NCI-H1417 (cell line): ENCODE results near the gene CFAP251.

ENCODE experiments used
- DNase-seq, 3 experiments: peaks; one replicate each; lab custom pipeline; 2025; lab: John Stamatoyannopoulos, UW

The CFAP251 gene

GRCh38 chr12:122004633-122005071, 86.3 kb downstream of the CFAP251 start:
- no peak for DNase-seq

DNA sequence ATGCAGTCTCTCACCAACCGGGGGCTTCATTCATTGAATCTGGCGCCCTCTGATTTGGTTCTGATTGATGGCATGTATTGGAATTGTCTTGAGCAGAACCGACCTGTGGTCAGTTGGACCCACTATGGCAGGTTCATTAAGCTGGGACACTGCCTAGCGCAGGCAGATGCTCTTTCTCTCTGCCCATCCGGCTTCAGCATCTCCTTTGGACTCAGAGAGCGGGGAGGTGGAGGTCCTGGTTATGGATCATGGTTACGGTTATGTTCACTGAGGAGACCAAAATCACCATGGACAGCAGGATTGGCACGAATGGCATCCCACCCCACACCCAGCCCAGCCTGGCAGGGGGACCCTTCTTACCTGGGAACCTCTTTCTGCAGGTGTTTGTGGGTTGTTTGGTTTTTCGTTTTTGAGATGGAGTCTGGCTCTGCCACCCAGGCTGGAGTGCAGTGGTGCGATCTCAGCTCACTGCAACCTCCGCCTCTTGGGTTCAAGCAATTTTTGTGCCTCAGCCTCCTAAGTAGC, 86.9 kb downstream of the CFAP251 start:
- no peak for DNase-seq

GRCh38 chr12:122006186-122006926, 88.0 kb downstream of the CFAP251 start:
- no peak for DNase-seq

- DNase-seq, result no peak
Observed at GRCh38 chr12:122009741-122010140, 91.3 kb downstream of the CFAP251 start.

- no peak for DNase-seq
Observed at GRCh38 chr12:122012184-122012583, 93.8 kb downstream of the CFAP251 start.

- DNase-seq, result no peak
Observed at GRCh38 chr12:122013136-122013535, 94.7 kb downstream of the CFAP251 start.

DNA sequence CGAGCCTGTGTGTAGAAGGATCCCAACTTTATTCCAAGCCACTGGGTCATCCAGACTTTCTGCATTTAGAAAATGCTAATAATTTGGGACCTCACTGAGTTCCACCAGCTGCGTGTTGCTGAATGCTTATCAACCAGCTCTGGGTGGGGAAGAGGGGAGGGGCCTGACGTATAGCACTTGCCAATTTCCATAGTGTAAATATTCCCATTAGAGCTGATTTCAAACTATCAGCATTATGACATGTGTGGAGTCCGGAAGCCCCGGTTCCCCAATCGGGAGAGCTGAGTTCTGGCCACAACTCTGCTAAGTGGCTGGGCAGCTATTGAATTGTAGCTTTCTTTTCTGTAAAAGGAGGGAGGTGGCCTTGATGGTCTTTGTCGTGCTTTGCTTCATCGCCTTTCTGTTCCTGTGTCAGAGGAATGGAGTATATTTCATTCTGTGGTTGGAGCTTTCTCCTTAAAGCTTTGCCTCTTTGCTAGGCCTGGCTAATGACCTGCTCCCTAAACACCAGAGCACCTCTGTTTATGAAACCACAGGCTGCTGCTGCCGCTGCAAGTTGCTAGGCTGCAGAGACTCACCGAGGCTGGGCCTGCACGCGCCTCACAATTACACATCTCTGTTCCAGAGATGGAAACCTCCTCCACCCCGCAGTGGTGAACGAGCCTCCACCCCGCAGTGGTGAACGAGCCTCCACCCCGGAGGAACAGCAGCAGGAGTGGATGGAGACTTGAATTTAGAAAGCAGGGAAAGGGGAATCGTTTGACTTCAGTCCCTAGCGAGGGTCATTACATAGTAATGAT, 95.6 kb downstream of the CFAP251 start:
- DNase-seq, result peak in 2 of 3 experiments; percentile 16 to 24

DNA sequence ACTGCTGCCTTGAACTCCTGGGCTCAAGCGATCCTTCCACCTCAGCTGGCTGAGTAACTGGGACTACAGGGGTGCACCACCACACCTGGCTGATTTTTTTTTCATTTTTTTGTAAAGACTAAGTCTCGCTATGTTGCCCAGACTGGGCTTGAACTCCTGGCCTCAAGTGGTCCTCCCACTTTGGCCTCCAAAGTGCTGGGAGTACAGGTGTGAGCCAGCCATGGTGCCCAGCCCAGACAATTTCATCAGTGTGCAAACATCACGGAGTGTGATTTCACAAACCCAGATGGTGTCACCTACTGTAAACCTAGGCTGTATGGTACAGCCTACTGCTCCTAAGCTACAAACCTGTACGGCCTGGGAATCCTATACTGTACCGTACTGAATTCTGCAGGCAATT, 96.4 kb downstream of the CFAP251 start:
- DNase-seq, result no peak

DNA sequence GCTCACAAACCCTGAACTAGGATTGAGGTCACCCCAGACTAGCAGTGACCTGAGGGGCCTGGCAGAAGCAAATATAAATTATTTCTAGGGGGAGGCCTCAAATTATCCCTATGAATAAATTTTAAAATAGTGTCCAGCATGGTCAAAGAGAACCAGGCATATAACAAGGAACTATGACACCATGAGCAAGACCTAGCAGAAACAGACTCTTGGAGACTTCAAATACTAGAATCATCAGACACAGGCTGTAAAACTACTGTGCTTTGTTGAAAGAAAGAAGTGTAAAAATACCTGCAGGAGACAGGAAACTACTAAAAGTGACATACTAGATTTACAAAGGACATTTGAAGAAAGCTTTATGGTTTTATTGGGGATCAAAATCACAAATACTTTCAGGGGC, 100.1 kb downstream of the CFAP251 start:
- no peak for DNase-seq

DNA sequence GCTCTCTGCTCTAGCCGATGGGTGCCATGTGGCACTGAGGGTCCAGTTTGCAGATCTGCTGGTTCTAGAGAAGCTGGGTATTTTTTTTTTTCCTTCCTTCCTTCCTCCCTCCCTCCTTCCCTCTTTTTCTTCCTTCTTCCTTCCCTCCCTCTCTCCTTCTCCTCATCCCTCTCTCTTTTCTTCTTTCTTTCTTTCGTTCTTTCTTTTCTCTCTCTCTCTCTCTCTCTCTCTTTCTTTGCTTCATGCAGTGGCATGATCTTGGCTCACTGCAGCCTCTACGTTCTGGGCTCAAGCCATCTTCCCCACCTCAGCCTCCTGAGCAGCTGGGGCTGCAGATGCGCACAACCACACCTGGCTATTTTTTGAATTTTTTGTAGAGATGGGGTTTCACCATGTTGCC, 100.5 kb downstream of the CFAP251 start:
- no peak for DNase-seq

GRCh38 chr12:122020795-122021192, 102.4 kb downstream of the CFAP251 start:
- DNase-seq, result peak in 1 of 3 experiments; percentile 67

GRCh38 chr12:122021193-122021821, 102.9 kb downstream of the CFAP251 start:
- peak; percentile 38 to 86 (median 80) for DNase-seq

- peak; percentile 88 to 90 (median 89) for DNase-seq
Observed at GRCh38 chr12:122021822-122022392, 103.5 kb downstream of the CFAP251 start, which contains the start of gene BCL7A. Gene BCL7A (plus strand): TSS chr12:122021884. CDS start chr12:122022092, 208 bp downstream.

- DNase-seq, result peak; percentile 45 to 75 (median 68)
Observed at GRCh38 chr12:122022393-122023338, 104.3 kb downstream of the CFAP251 start.

- peak; percentile 44 to 79 (median 75) for DNase-seq
Observed at GRCh38 chr12:122023339-122024131, 105.1 kb downstream of the CFAP251 start.

DNA sequence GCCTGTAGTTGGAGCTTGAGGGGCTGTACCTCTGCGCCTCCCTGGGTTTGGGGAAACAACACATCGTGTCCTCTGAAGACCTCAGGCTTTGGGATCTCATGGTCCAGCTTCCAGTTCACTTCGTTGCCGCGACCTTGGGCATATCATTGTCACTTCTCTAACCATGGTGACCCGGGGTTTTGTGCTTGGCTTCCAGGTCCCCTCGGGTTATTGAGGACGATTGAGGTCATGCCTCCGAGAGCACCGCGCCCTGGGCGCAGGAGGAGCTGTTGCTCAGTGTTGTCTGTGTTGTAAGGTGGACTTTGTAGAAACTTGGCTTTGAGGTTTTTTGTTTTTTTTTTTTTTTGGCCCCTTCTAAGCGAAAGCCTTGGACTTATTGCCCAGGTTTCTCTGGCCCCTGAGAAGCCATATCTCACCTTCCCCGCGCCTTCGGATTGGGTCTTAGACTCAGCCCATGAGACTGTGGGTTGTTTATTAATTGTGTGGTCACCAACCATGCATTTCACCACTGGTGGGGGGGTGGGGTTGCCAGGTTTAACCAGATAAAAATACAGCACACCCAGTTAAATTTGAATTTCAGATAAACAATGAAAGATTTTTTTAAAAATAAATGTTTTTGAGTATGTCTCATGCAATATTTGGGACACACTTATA, 105.9 kb downstream of the CFAP251 start:
- DNase-seq, result peak in 1 of 3 experiments; percentile 31

GRCh38 chr12:122026706-122027333, 108.4 kb downstream of the CFAP251 start:
- DNase-seq, result no peak

- no peak for DNase-seq
Observed at GRCh38 chr12:122028165-122028904, 109.9 kb downstream of the CFAP251 start.
